Nephron (organoid): ENCODE data around the gene ADGRG6.
"Not testable (repeated sequence)": the region's sequence is repeated elsewhere in the genome, so short reads cannot be mapped to it uniquely, and the experiment has no call there.

ENCODE experiments used
- H3K27ac Mint-ChIP-seq, 3 experiments: 2 replicates each; pipeline ENCODE4 v1.8.0; 2020; ENCODE audit warnings: mixed read lengths in 3 of 3, mild to moderate bottlenecking in 2 of 3, moderate library complexity in 1 of 3
- H3K27me3 Mint-ChIP-seq: 2 replicates; pipeline ENCODE4 v1.8.0; 2021; ENCODE audit warnings: low read depth, mild to moderate bottlenecking, moderate library complexity, mixed read lengths
- H3K36me3 Mint-ChIP-seq: 2 replicates; pipeline ENCODE4 v1.8.0; 2020; ENCODE audit warnings: low read depth, mixed read lengths
- H3K4me1 Mint-ChIP-seq: 2 replicates; pipeline ENCODE4 v1.8.0; 2020; ENCODE audit warnings: mixed read lengths
- H3K4me3 Mint-ChIP-seq, 3 experiments: 2 replicates each; pipeline ENCODE4 v1.8.0; 2020; ENCODE audit warnings: mild to moderate bottlenecking in 3 of 3, mixed read lengths in 3 of 3, moderate library complexity in 2 of 3
- H3K9me3 Mint-ChIP-seq: 2 replicates; pipeline ENCODE4 v1.8.0; 2020; ENCODE audit warnings: mixed read lengths
- CTCF ChIP-seq, 3 experiments: fragments of 200-600 bp; sonication (generic); IDR thresholded peaks; one replicate each; pipeline ENCODE4 v1.5.0; 2021; ENCODE audit warnings: antibody characterized with exemption in 3 of 3; ENCODE audit not compliant: unreplicated experiment in 3 of 3

The ADGRG6 gene

GRCh38 chr6:142448091-142448729 lies 146.4 kb downstream of the ADGRG6 start:
- Mint-ChIP-seq H3K27me3 (no peaks in the 10 kb centered on the region), H3K4me1 (peaks cover 16% of the 10 kb centered on the region), H3K4me3 (no peak overlapping the region), H3K9me3 (no peaks in the 10 kb centered on the region), H3K27ac (no peak overlapping the region), H3K36me3 (no peaks in the 10 kb centered on the region)
- no peak for TF ChIP-seq CTCF (IDR thresholded peaks at IDR 0.05; ENCODE audit: unreplicated experiment in 3 of 3)

GRCh38 chr6:142450856-142451255 lies 149.0 kb downstream of the ADGRG6 start:
- not testable (repeated sequence) for H3K36me3 Mint-ChIP-seq, H3K9me3 Mint-ChIP-seq, H3K4me3 Mint-ChIP-seq, H3K4me1 Mint-ChIP-seq, H3K27me3 Mint-ChIP-seq, H3K27ac Mint-ChIP-seq

GRCh38 chr6:142452993-142453392 lies 151.2 kb downstream of the ADGRG6 start:
- Mint-ChIP-seq H3K27me3 (no peaks in the 10 kb centered on the region), H3K4me1 (no peaks in the 10 kb centered on the region), H3K36me3 (no peaks in the 10 kb centered on the region), H3K9me3 (no peaks in the 10 kb centered on the region), H3K27ac (no peak overlapping the region), H3K4me3 (no peak overlapping the region)
- no peak for TF ChIP-seq CTCF (IDR thresholded peaks at IDR 0.05; ENCODE audit: unreplicated experiment in 3 of 3)

GRCh38 chr6:142454196-142454595 lies 152.4 kb downstream of the ADGRG6 start:
- not testable (repeated sequence) for H3K4me1 Mint-ChIP-seq, H3K27ac Mint-ChIP-seq, H3K4me3 Mint-ChIP-seq, H3K36me3 Mint-ChIP-seq, H3K9me3 Mint-ChIP-seq, H3K27me3 Mint-ChIP-seq

- H3K36me3 Mint-ChIP-seq, H3K27me3 Mint-ChIP-seq, H3K27ac Mint-ChIP-seq, H3K4me1 Mint-ChIP-seq, H3K9me3 Mint-ChIP-seq, H3K4me3 Mint-ChIP-seq: not testable (repeated sequence)
These were observed 153.0 kb downstream of the ADGRG6 start for GRCh38 chr6:142454848-142455247.

- Mint-ChIP-seq H3K4me3 (no peak overlapping the region), H3K36me3 (no peaks in the 10 kb centered on the region), H3K4me1 (no peaks in the 10 kb centered on the region), H3K9me3 (no peaks in the 10 kb centered on the region), H3K27ac (no peak overlapping the region), H3K27me3 (no peaks in the 10 kb centered on the region)
- no peak for TF ChIP-seq CTCF (IDR thresholded peaks at IDR 0.05; ENCODE audit: unreplicated experiment in 3 of 3)
These were observed 154.3 kb downstream of the ADGRG6 start for GRCh38 chr6:142455957-142456589.

- H3K4me1 Mint-ChIP-seq: no peaks in the 10 kb centered on the region
- no peaks in the 10 kb centered on the region for H3K36me3 Mint-ChIP-seq
- no peak overlapping the region for H3K27ac Mint-ChIP-seq
- no peaks in the 10 kb centered on the region for H3K9me3 Mint-ChIP-seq
- H3K27me3 Mint-ChIP-seq: no peaks in the 10 kb centered on the region
- no peak for TF ChIP-seq CTCF (IDR thresholded peaks at IDR 0.05; ENCODE audit: unreplicated experiment in 3 of 3)
- H3K4me3 Mint-ChIP-seq: no peak overlapping the region
These were observed 156.0 kb downstream of the ADGRG6 start for GRCh38 chr6:142457638-142458406.
